Regular cardiac myocyte (primary cell): ENCODE measurements around the gene ARFIP2. TPM values are rescaled to one million over a fixed set of nuclear protein-coding genes. Genes with fewer than 3 reads are reported as not detected.

ENCODE experiments used
- total RNA-seq: library from RNA; depleted of rRNA; stranded (reverse); fragments of >200 nt; gene quantifications from 2 replicates; pipeline ENCODE4 v1.2.3, GENCODE V29; 2014

ARFIP2 gene, protein sequence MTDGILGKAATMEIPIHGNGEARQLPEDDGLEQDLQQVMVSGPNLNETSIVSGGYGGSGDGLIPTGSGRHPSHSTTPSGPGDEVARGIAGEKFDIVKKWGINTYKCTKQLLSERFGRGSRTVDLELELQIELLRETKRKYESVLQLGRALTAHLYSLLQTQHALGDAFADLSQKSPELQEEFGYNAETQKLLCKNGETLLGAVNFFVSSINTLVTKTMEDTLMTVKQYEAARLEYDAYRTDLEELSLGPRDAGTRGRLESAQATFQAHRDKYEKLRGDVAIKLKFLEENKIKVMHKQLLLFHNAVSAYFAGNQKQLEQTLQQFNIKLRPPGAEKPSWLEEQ
- 54.7 and 69.6 TPM in 2 replicates for total RNA-seq

DNA sequence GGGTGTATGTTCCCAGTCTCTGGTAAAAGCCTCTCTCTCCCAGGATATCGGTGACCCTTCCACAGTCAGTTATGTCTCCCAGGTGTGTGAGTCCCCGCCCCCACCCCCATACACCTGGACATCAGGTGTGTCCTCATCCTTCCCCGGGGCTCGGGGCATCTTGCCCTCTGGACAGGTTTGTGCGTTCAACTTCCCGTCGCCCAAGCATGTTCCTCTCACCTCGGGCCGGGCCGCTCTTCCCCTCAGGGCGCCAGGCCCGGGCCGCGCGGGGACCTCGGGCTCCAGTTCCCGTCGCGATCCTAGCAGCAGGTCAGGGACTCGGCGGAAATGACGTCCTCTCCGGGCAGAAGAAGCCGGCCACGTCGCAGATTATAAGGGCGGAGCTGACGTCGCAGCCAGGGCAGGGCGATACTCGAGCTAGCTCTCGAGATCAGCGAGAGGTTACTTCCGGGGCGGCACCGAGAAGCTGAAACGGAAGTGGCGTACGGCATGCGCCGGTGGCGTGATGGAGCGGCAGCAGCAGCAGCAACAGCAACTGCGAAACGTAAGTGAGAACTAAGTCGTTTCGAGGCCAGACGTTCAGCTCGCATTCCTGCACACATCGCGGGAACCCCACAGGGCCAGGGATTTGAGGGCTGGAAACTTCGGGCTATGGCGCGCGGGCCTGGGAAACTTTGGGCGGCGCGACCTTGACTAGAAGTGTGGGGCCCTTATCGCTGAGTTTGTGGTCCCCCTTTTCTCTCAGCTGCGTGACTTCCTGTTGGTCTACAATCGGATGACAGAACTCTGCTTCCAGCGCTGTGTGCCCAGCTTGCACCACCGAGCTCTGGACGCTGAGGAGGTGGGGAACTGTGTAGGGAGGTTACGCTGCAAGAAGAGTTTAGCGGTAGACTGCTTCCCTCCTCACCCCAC is at the start of gene ARFIP2, which contains the start of gene TIMM10B:
TSS of gene ARFIP2 (minus strand) at position 320 of the 912 bp plus-strand sequence. CDS start 910 bp downstream, outside the sequence.
TSS of gene TIMM10B (plus strand) at position 490 of the 912 bp plus-strand sequence. CDS start at position 506, 16 bp downstream.

GRCh38 chr11:6497069-6497839 is 16.1 kb upstream of the ARFIP2 start, which contains the start of gene DNHD1:
DNHD1 (plus strand) TSS chr11:6497280; CDS start chr11:6498216, 936 bp downstream.

GRCh38 chr11:6473451-6474412 is 7.4 kb downstream of the ARFIP2 start, which contains the start of gene TRIM3:
TRIM3 (minus strand) TSS chr11:6473941; CDS start chr11:6465695, 8,246 bp downstream.

GRCh38 chr11:6440906-6441358 is 40.2 kb downstream of the ARFIP2 start, which contains the start of gene HPX:
HPX (minus strand) TSS chr11:6440987; CDS start chr11:6440963, 24 bp downstream.

Other genes starting within 250 kb of the ARFIP2 start
- 7.7 and 10.1 TPM in 2 replicates for gene FHIP1B, start 246.7 kb downstream of the ARFIP2 start, total RNA-seq
- under 0.01 and 0.19 TPM in 2 replicates for gene CNGA4, start 242.2 kb downstream of the ARFIP2 start, total RNA-seq
- gene CCKBR, start 221.5 kb downstream of the ARFIP2 start, total RNA-seq: not detected in 2 replicates
- 189 and 198 TPM in 2 replicates for gene CAVIN3, start 160.8 kb downstream of the ARFIP2 start, total RNA-seq
- 39.1 and 57.2 TPM in 2 replicates for gene SMPD1, start 90.9 kb downstream of the ARFIP2 start, total RNA-seq
- gene APBB1, start 62.2 kb downstream of the ARFIP2 start, total RNA-seq: 34.5 and 53.3 TPM in 2 replicates
- 0.38 and 0.85 TPM in 2 replicates for gene HPX, start 40.3 kb downstream of the ARFIP2 start, total RNA-seq
- gene TRIM3, start 7.4 kb downstream of the ARFIP2 start, total RNA-seq: 19.4 and 26.8 TPM in 2 replicates
- gene TIMM10B, start 170 bp upstream of the ARFIP2 start, total RNA-seq: 29.3 and 35.5 TPM in 2 replicates
- gene DNHD1, start 15.9 kb upstream of the ARFIP2 start, total RNA-seq: 2.7 and 7.9 TPM in 2 replicates
- 8.7 and 15.0 TPM in 2 replicates for gene RRP8, start 122.3 kb upstream of the ARFIP2 start, total RNA-seq
- 165 and 267 TPM in 2 replicates for gene ILK, start 122.4 kb upstream of the ARFIP2 start, total RNA-seq
- gene TAF10, start 130.9 kb upstream of the ARFIP2 start, total RNA-seq: 37.2 and 58.9 TPM in 2 replicates
- gene TPP1, start 138.1 kb upstream of the ARFIP2 start, total RNA-seq: 28.8 and 135 TPM in 2 replicates
- 1.1 and 1.3 TPM in 2 replicates for gene DCHS1, start 174.5 kb upstream of the ARFIP2 start, total RNA-seq
- 68.8 and 105 TPM in 2 replicates for gene MRPL17, start 202.0 kb upstream of the ARFIP2 start, total RNA-seq